Measurements from ENCODE around the gene HCFC2. TPM values are rescaled to one million over a fixed set of nuclear protein-coding genes. Genes with fewer than 3 reads are reported as not detected.

HCFC2 gene
- total and polyA plus RNA-seq, 2 donors, result 13.7 to 66.3 TPM

DNA sequence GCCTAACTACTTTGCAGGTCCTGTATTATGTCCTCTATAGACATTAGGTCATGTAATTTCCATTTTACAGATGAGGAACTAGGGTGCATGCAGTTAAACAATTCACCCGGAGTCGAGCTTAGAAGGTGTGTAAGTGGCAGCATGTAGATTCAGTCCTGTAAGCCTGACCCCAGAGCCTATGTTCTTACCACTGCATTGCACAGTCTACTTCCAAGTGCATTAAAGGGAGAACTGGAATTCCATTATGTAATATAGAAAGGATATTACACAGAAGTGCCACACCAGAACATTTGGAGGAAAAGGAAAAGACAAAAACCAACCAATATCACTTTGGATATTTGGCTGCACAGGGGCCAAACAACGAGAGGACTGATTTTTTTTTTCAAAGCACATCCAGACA is 15.5 kb upstream of the HCFC2 start:
- Histone ChIP-seq H3K27ac (ENCODE audit: low read depth) (no peak overlapping the region), H3K4me1 (ENCODE audit: insufficient read depth) (no peaks in the 10 kb centered on the region), H3K4me3 (ENCODE audit: low read depth, low read length) (peak overlapping the region; percentile 17), H3K36me3 (ENCODE audit: insufficient read depth) (no peaks in the 10 kb centered on the region)
- DNase-seq (ENCODE audit: extremely low spot score), result no peak
- 27% methylated on average over 3 of the region's 3 CpGs for WGBS

DNA sequence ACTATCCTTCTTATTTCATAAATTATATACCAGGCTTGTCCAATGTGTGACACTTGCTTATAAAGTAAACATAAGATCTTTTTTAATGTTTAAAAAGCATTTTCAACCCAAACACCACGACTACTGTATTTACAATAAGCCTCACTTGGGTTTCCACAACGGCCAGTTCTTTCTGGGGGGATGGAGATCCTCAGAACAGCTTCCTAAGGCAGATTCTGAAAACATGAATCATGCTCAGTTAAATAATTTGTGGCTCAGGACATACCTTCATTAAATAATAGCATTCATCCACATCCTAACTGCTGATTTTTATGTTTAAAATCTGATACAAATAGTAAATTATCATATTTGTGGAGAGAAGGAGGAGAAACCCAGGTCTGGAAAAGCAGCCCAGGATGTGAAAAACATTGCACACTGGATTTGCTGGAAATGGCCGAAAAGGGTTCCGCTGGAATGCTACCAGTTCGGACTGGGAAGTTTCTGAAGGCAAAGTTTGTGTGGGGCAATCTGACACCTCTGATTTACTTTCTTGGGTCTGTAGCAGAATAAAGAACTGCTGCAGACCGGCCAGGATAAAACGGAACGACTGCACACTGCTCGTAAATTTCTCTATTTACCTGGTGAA is 14.9 kb upstream of the HCFC2 start:
- Histone ChIP-seq H3K36me3 (ENCODE audit: insufficient read depth) (no peaks in the 10 kb centered on the region), H3K27ac (ENCODE audit: low read depth) (peak overlapping the region; percentile 62), H3K4me1 (ENCODE audit: insufficient read depth) (no peaks in the 10 kb centered on the region), H3K4me3 (ENCODE audit: low read depth, low read length) (peak overlapping the region; percentile 43)
- 10% methylated on average over 9 of the region's 9 CpGs for WGBS
- no peak for DNase-seq (ENCODE audit: extremely low spot score)

DNA sequence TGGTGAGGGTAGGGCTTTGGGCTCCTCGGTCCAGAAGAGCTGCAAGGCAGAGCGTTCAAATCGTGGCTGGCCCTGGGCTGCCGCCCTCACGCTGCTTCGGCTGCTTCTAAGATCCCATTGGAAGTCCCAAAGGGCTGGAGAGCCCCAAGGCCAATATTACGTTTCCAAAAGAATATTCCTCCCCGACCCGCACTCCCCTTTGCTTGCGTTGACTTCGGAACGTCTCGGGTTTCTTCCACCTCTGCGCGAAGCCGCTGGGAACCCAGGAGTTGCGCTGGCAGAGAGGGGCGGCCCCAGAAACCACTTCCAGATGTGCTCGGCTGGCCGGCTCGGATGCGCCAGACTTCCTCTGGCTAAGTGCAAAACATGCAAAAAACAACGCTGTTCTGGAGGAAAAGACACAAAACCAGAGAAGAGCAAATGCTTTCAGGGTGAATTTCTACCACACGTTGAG is 14.4 kb upstream of the HCFC2 start, which contains the start of gene GLT8D2:
Gene GLT8D2 (minus strand): TSS at position 285 of the 454 bp plus-strand sequence. CDS start 30,539 bp downstream, outside the sequence.
- peak within 1 kb of the TSS; percentile 43 for H3K4me3 ChIP-seq (ENCODE audit: low read depth, low read length)
- WGBS, result under 1% methylated on average over 24 of the region's 24 CpGs
- H3K27ac ChIP-seq (ENCODE audit: low read depth), result peak within 1 kb of the TSS; percentile 62
- H3K4me1 ChIP-seq (ENCODE audit: insufficient read depth), result no peaks in the 10 kb centered on the region
- no peaks in the 10 kb centered on the region for H3K36me3 ChIP-seq (ENCODE audit: insufficient read depth)
- peak; percentile 64 for DNase-seq (ENCODE audit: extremely low spot score)

DNA sequence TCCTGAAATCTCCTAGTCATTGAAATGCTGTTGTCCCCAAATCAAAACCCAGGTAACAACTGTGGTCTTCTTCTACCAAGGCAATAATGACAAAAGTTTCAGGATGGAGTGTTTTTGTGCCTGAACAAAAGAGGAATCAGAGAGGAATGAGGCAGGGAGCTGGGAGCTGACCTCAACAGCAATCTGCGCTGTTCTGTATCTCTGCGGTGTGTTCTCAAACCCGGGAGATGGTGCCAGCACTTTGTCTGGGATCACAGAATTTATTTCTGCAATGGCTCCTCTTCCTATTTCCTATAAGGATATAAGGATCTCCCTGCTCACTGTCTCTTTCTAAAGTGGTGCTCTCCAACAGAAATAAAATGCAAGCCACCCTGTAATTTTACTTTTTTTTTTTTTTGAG is 13.9 kb upstream of the HCFC2 start:
- no peaks in the 10 kb centered on the region for H3K36me3 ChIP-seq (ENCODE audit: insufficient read depth)
- no peaks in the 10 kb centered on the region for H3K4me1 ChIP-seq (ENCODE audit: insufficient read depth)
- H3K4me3 ChIP-seq (ENCODE audit: low read depth, low read length), result peak overlapping the region; percentile 43
- 18% methylated on average over 3 of the region's 3 CpGs for WGBS
- H3K27ac ChIP-seq (ENCODE audit: low read depth), result no peak overlapping the region
- DNase-seq (ENCODE audit: extremely low spot score), result no peak

DNA sequence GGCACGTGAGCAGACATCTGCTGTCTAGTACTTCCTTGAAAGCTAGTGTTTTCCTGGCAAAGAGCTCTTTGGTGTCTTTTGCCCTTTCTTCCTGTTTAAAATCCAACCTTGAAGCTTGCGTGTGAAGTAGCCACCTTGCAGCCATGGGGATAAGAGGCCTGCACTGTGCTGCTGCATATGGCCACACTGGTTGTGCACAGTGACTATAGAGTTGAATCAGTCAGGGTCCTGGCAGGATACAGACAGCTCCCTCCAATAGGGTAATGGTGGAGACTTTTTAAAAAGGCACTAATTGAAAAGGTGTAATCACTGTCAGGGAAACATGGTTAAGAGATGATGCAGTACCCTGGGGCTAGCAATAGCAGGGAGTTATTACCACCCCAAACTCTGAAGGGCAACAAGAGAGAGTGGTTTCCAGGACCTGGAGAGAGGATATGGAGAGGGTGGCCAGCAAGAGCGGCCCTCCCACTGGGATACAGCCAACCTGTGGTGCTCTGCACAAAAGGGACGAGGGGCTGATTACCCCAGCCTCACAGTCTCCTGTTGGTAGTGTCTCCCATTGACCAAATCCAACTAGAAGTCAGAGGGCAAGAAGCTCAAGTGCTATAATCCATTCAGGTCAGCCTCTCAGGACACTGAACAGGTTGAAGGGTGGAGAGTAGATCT is 9.5 kb upstream of the HCFC2 start:
- Histone ChIP-seq H3K36me3 (ENCODE audit: insufficient read depth) (no peaks in the 10 kb centered on the region), H3K4me1 (ENCODE audit: insufficient read depth) (no peaks in the 10 kb centered on the region), H3K27ac (ENCODE audit: low read depth) (no peak overlapping the region), H3K4me3 (ENCODE audit: low read depth, low read length) (no peak overlapping the region)
- no peak for DNase-seq (ENCODE audit: extremely low spot score)
- 64% methylated on average over 4 of the region's 4 CpGs for WGBS

DNA sequence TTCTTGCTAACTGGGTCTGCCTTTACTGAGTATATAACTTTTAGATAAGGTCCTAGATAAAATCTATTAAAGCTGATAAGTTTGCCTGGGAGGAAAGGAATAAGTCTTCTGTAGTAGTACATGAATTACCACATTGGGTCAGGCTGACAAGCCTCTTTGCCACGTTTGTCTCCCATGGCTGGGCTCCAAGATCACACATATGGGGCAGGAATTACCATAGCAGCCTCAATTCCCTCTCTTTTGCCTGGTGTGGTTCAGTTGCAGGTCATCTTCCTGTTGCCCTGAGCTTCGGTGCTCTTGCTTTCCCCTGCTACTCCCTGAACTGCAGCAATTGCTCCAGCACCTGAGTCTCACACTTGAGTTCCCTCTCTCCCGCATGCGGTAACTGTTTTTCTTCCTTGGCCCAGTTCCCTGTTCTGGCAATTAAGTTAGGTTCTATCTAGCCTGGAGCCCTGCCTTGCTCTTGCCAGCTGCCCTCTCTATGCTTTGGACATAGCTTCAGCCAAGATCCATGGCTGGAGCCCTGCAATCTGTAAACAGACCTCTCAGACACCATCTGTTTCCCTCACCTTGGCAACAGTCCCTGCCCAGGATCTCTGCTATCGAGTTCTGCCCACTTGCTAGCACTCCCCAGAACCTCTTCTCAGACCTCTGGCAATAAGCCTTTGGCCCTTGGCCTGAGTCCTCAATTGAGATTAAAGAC is 8.5 kb upstream of the HCFC2 start:
- WGBS, result 26% methylated on average over 5 of the region's 5 CpGs
- no peak for DNase-seq (ENCODE audit: extremely low spot score)
- Histone ChIP-seq H3K4me1 (ENCODE audit: insufficient read depth) (no peaks in the 10 kb centered on the region), H3K36me3 (ENCODE audit: insufficient read depth) (no peaks in the 10 kb centered on the region), H3K4me3 (ENCODE audit: low read depth, low read length) (no peak overlapping the region), H3K27ac (ENCODE audit: low read depth) (no peak overlapping the region)

DNA sequence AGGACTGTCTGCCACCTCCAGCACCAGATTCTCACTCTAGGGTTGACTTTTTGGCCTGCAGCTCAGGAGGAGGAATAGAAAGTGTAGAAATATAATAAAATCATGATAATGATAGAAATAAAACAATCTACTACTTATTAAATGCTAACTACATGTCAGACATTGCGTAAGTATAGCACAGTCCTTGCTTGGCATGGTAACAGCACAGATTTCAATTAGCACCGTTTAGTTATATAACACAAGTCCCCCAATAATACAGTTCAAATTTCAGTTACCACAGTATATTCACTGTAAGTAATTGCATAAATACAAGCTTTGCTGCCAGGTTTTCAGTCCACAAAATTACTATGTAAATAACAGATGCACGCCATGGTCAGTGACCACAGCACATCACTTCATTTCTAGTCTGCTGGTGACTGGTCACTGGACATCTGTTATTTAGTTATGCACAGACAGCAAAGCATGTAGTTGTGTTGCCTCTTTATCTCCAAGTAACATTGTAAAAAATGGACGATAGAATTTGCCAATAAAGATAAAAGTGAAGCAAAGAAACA is 7.8 kb upstream of the HCFC2 start:
- Histone ChIP-seq H3K36me3 (ENCODE audit: insufficient read depth) (no peaks in the 10 kb centered on the region), H3K4me1 (ENCODE audit: insufficient read depth) (no peaks in the 10 kb centered on the region), H3K27ac (ENCODE audit: low read depth) (no peak overlapping the region), H3K4me3 (ENCODE audit: low read depth, low read length) (no peak overlapping the region)
- 50% methylated on average over 4 of the region's 4 CpGs for WGBS
- no peak for DNase-seq (ENCODE audit: extremely low spot score)

DNA sequence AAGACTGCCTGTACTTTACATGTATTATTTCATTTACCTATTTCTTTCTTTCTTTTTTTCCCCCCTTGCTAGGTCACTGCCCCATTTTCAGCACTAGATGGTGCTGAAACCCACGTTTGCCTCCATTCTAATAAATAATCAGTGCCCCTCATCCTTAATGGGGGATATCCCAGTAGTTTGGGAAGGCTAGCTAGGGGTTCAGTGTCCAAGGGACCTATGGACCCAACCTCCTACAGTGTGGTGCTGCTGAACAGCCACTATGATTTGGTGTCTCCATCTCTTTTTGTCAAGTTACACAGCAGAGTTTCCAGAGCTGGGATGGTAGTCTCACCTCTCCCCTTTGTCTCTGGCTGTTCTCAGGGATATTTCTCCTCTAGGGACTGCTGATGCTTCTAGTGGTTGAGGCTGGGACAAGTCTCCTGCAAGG is 6.5 kb upstream of the HCFC2 start:
- WGBS, result 13% methylated on average over 1 of the region's 1 CpG
- DNase-seq (ENCODE audit: extremely low spot score), result no peak
- no peaks in the 10 kb centered on the region for H3K4me1 ChIP-seq (ENCODE audit: insufficient read depth)
- H3K4me3 ChIP-seq (ENCODE audit: low read depth, low read length), result no peak overlapping the region
- H3K27ac ChIP-seq (ENCODE audit: low read depth), result no peak overlapping the region
- H3K36me3 ChIP-seq (ENCODE audit: insufficient read depth), result no peaks in the 10 kb centered on the region

DNA sequence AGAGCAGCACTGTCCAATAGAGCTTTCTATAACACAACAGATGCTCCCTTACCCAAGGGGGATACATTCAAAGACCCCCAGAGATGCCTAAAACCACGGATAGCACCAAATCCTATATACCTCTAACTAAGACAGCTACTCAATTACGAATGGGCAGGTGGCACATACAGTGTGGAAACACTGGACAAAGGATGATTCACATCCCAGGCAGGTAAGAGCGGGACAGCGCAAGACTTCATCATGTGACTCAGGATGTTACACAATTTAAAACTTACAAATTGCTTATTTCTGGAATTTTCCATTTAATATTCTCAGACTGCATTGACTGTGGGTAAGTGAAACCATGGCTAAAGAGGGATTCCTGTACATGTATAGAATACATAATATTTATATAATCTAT is 5.5 kb upstream of the HCFC2 start:
- no peak for DNase-seq (ENCODE audit: extremely low spot score)
- Histone ChIP-seq H3K36me3 (ENCODE audit: insufficient read depth) (no peaks in the 10 kb centered on the region), H3K27ac (ENCODE audit: low read depth) (no peak overlapping the region), H3K4me3 (ENCODE audit: low read depth, low read length) (no peak overlapping the region), H3K4me1 (ENCODE audit: insufficient read depth) (no peaks in the 10 kb centered on the region)
- 85% methylated on average over 4 of the region's 4 CpGs for WGBS

DNA sequence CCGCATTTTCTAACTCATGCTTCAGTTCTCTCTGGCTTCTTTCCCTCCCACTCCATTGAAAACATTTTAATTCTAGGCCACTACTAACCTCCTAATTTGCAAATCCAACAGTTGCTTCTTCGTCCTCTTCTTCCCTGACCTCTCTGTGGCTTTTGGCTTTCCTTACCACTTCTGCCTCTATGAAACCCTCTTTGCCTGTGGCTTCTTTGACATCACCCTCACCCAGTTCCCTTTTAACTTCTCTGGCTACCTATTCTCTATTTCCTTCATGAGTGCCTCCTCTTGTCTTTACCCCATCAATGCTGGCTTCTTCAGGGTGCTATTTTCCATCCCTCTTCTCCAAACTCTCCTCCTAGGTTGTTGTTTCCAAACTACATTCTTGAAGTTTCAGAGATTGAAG is 4.4 kb upstream of the HCFC2 start:
- Histone ChIP-seq H3K36me3 (ENCODE audit: insufficient read depth) (no peaks in the 10 kb centered on the region), H3K27ac (ENCODE audit: low read depth) (no peak overlapping the region), H3K4me1 (ENCODE audit: insufficient read depth) (no peaks in the 10 kb centered on the region), H3K4me3 (ENCODE audit: low read depth, low read length) (no peak overlapping the region)
- DNase-seq (ENCODE audit: extremely low spot score), result no peak
- 78% methylated on average over 2 of the region's 2 CpGs for WGBS

DNA sequence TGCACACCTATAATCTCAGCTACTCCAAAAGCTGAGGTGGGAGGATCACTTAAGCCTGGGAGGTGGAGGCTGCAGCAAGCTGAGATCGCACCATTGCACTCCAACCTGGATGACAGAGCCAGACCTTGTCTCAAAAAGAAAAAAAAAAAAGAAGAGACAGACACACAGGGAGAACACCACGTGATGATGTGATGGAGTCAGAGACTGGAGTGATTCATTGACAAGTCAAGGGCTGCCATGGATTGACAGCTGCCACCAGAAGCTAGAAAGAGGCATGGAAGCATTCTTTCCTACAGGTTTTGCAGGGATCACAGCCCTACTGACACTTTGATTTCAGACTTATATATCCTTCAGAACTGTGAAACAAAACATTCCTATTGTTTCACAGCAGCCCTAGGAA is 3.5 kb upstream of the HCFC2 start:
- Histone ChIP-seq H3K4me3 (ENCODE audit: low read depth, low read length) (no peak overlapping the region), H3K4me1 (ENCODE audit: insufficient read depth) (no peaks in the 10 kb centered on the region), H3K36me3 (ENCODE audit: insufficient read depth) (no peaks in the 10 kb centered on the region), H3K27ac (ENCODE audit: low read depth) (no peak overlapping the region)
- DNase-seq (ENCODE audit: extremely low spot score), result no peak
- 64% methylated on average over 2 of the region's 2 CpGs for WGBS

DNA sequence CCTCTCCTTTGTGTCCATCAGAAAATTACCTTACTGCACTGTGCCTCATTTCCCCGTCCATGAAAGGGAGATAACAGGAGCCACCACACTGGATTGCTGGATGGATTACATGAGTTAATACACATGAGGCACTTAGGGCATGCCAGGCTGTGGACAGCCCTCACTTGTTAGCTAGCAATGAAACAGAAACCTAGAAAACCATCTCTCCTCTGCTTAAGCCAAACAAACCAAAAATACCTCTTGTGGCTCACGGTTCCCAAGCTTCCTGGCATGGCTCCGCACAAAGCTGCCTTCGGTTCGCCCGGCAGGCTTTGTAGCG is 660 bp upstream of the HCFC2 start:
- no peak for DNase-seq (ENCODE audit: extremely low spot score)
- H3K4me1 ChIP-seq (ENCODE audit: insufficient read depth), result no peaks in the 10 kb centered on the region
- peak overlapping the region; percentile 92 for H3K4me3 ChIP-seq (ENCODE audit: low read depth, low read length)
- peaks cover 2% of the 10 kb centered on the region for H3K36me3 ChIP-seq (ENCODE audit: insufficient read depth)
- WGBS, result 1% methylated on average over 7 of the region's 7 CpGs
- H3K27ac ChIP-seq (ENCODE audit: low read depth), result peak overlapping the region; percentile 82

DNA sequence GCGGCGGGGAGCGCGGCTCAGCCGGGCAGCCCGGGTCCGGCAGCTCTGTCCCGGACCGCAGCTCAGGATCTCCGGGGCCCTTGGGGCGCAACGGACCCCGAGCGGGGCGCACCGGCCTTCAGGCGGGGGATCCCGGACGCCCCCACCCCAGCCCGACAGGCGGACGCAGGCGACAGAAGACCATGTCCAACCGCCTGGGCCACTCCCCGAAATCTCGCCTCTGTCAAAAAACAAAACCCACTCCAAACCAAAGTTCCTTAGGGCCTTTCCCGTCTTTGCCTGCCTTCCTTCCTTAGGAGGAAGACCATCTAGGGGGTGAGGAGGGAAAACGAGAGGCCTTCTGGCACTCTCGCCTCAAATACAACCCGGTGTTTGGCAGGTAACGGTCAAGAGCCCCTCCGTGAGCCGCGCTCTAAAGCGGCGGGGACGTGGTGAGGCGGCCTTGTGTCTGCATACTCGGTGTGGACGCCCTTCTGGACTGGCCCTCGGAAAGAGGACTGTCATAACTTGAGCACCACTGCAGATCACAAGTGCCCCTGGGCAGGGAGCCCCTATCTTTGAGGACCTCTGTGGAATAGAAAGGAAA is 604 bp downstream of the HCFC2 start:
- Histone ChIP-seq H3K4me1 (ENCODE audit: insufficient read depth) (no peaks in the 10 kb centered on the region), H3K4me3 (ENCODE audit: low read depth, low read length) (peak overlapping the region; percentile 92), H3K36me3 (ENCODE audit: insufficient read depth) (peaks cover 2% of the 10 kb centered on the region), H3K27ac (ENCODE audit: low read depth) (peak overlapping the region; percentile 82)
- DNase-seq (ENCODE audit: extremely low spot score), result no peak
- under 1% methylated on average over 41 of the region's 41 CpGs for WGBS

All from urinary bladder (tissue), 4 donors.